T-helper 2 cell treated with Interferon-gamma antibody and Interleukin-4, amounts not matched to agents 5 μg/mL and 100 μg/mL, for 36 hours (primary cell): ENCODE data around the gene STMN3.
A peak's percentile ranks its signal among the peaks of the same experiment; 100 is the strongest.
"Not testable (repeated sequence)": the region's sequence is repeated elsewhere in the genome, so short reads cannot be mapped to it uniquely, and the experiment has no call there.

Experiments used
- DNase-seq: peaks from one replicate; pipeline ENCODE4 v3.0.0; 2021; ENCODE audit warnings: low spot score
- H3K27ac Mint-ChIP-seq: one replicate; pipeline ENCODE4 v1.8.0; 2021; ENCODE audit warnings: mild to moderate bottlenecking, mixed read lengths
- H3K27me3 Mint-ChIP-seq: one replicate; pipeline ENCODE4 v1.8.0; 2021; ENCODE audit warnings: low read depth, mixed read lengths
- H3K36me3 Mint-ChIP-seq: one replicate; pipeline ENCODE4 v1.8.0; 2021; ENCODE audit warnings: low read depth, mixed read lengths
- H3K4me1 Mint-ChIP-seq: one replicate; pipeline ENCODE4 v1.8.0; 2021; ENCODE audit warnings: low read depth, mixed read lengths
- H3K4me3 Mint-ChIP-seq: one replicate; pipeline ENCODE4 v1.8.0; 2022; ENCODE audit warnings: mild to moderate bottlenecking, moderate library complexity, mixed read lengths
- H3K9me3 Mint-ChIP-seq: one replicate; pipeline ENCODE4 v1.8.0; 2021; ENCODE audit warnings: mixed read lengths

The STMN3 gene

GRCh38 chr20:63660174-63660573, 7.0 kb upstream of the STMN3 start:
- not testable (repeated sequence) for H3K9me3 Mint-ChIP-seq, H3K36me3 Mint-ChIP-seq, DNase-seq, H3K27ac Mint-ChIP-seq, H3K27me3 Mint-ChIP-seq
- Mint-ChIP-seq H3K4me1 (peaks cover 11% of the 10 kb centered on the region), H3K4me3 (peak overlapping the region; percentile 35)

- Mint-ChIP-seq H3K27me3 (peaks cover 3% of the 10 kb centered on the region), H3K9me3 (no peaks in the 10 kb centered on the region), H3K27ac (no peak overlapping the region), H3K4me1 (peaks cover 16% of the 10 kb centered on the region), H3K4me3 (peak overlapping the region; percentile 96), H3K36me3 (peaks cover 10% of the 10 kb centered on the region)
- DNase-seq, result no peak
Measured at GRCh38 chr20:63659370-63659769, 6.1 kb upstream of the STMN3 start.

- Mint-ChIP-seq H3K4me3 (peak overlapping the region; percentile 96), H3K4me1 (peaks cover 22% of the 10 kb centered on the region), H3K9me3 (no peaks in the 10 kb centered on the region), H3K27ac (peak overlapping the region; percentile 87), H3K27me3 (peaks cover 8% of the 10 kb centered on the region), H3K36me3 (peaks cover 10% of the 10 kb centered on the region)
- DNase-seq, result peak; percentile 37
Measured at GRCh38 chr20:63658749-63659187, 5.5 kb upstream of the STMN3 start.

GRCh38 chr20:63657937-63658748, 4.9 kb upstream of the STMN3 start, which contains the start of gene RTEL1:
Gene RTEL1, plus strand, starts transcription at chr20:63658312. Its CDS starts 1,091 bp downstream, at chr20:63659403.
- Mint-ChIP-seq H3K27me3 (peaks cover 8% of the 10 kb centered on the region), H3K36me3 (peaks cover 10% of the 10 kb centered on the region), H3K4me1 (peaks cover 22% of the 10 kb centered on the region), H3K4me3 (peak within 1 kb of the TSS; percentile 96), H3K9me3 (no peaks in the 10 kb centered on the region), H3K27ac (peak within 1 kb of the TSS; percentile 87)
- peak; percentile 88 for DNase-seq

GRCh38 chr20:63657260-63657936, 4.2 kb upstream of the STMN3 start:
- Mint-ChIP-seq H3K4me3 (peak overlapping the region; percentile 96), H3K4me1 (peaks cover 22% of the 10 kb centered on the region), H3K9me3 (no peaks in the 10 kb centered on the region), H3K36me3 (peaks cover 9% of the 10 kb centered on the region), H3K27ac (peak overlapping the region; percentile 87), H3K27me3 (peaks cover 8% of the 10 kb centered on the region)
- DNase-seq, result no peak

GRCh38 chr20:63656451-63656850, 3.2 kb upstream of the STMN3 start:
- peak overlapping the region; percentile 96 for H3K4me3 Mint-ChIP-seq

GRCh38 chr20:63655249-63655648, 2.0 kb upstream of the STMN3 start:
- H3K9me3 Mint-ChIP-seq, result no peaks in the 10 kb centered on the region
- H3K36me3 Mint-ChIP-seq, result peaks cover 4% of the 10 kb centered on the region
- H3K27ac Mint-ChIP-seq, result no peak overlapping the region
- H3K27me3 Mint-ChIP-seq, result peaks cover 17% of the 10 kb centered on the region
- H3K4me3 Mint-ChIP-seq, result no peak overlapping the region
- no peak for DNase-seq
- H3K4me1 Mint-ChIP-seq, result peaks cover 26% of the 10 kb centered on the region

More at GRCh38 chr20:63656451-63656850, 3.2 kb upstream of the STMN3 start:
- H3K36me3 Mint-ChIP-seq, result peaks cover 4% of the 10 kb centered on the region
- H3K9me3 Mint-ChIP-seq, result no peaks in the 10 kb centered on the region
- H3K4me1 Mint-ChIP-seq, result peaks cover 25% of the 10 kb centered on the region
- H3K27me3 Mint-ChIP-seq, result peaks cover 11% of the 10 kb centered on the region
- no peak for DNase-seq
- H3K27ac Mint-ChIP-seq, result no peak overlapping the region

GRCh38 chr20:63653974-63654668, 897 bp upstream of the STMN3 start:
- peaks cover 4% of the 10 kb centered on the region for H3K36me3 Mint-ChIP-seq
- no peak for DNase-seq
- peak overlapping the region; percentile 77 for H3K4me3 Mint-ChIP-seq
- H3K9me3 Mint-ChIP-seq, result no peaks in the 10 kb centered on the region
- peaks cover 19% of the 10 kb centered on the region for H3K4me1 Mint-ChIP-seq
- H3K27me3 Mint-ChIP-seq, result peaks cover 17% of the 10 kb centered on the region
- H3K27ac Mint-ChIP-seq, result peak overlapping the region; percentile 8

- H3K36me3 Mint-ChIP-seq, result no peaks in the 10 kb centered on the region
- H3K4me1 Mint-ChIP-seq, result peaks cover 14% of the 10 kb centered on the region
- H3K27ac Mint-ChIP-seq, result no peak overlapping the region
- peaks cover 17% of the 10 kb centered on the region for H3K27me3 Mint-ChIP-seq
- no peak for DNase-seq
- no peaks in the 10 kb centered on the region for H3K9me3 Mint-ChIP-seq
- no peak overlapping the region for H3K4me3 Mint-ChIP-seq
Measured at GRCh38 chr20:63652192-63652980, 838 bp downstream of the STMN3 start.

GRCh38 chr20:63651942-63652191, 1.4 kb downstream of the STMN3 start:
- Mint-ChIP-seq H3K4me1 (peaks cover 14% of the 10 kb centered on the region), H3K36me3 (no peaks in the 10 kb centered on the region), H3K27ac (no peak overlapping the region), H3K4me3 (peak overlapping the region; percentile 74), H3K27me3 (peaks cover 17% of the 10 kb centered on the region), H3K9me3 (no peaks in the 10 kb centered on the region)
- no peak for DNase-seq

GRCh38 chr20:63650486-63650885, 2.7 kb downstream of the STMN3 start:
- H3K36me3 Mint-ChIP-seq, DNase-seq, H3K4me3 Mint-ChIP-seq, H3K27ac Mint-ChIP-seq, H3K9me3 Mint-ChIP-seq: not testable (repeated sequence)
- Mint-ChIP-seq H3K4me1 (peaks cover 14% of the 10 kb centered on the region), H3K27me3 (peaks cover 20% of the 10 kb centered on the region)

GRCh38 chr20:63648895-63649589, 4.2 kb downstream of the STMN3 start:
- Mint-ChIP-seq H3K9me3 (no peaks in the 10 kb centered on the region), H3K4me1 (peaks cover 7% of the 10 kb centered on the region), H3K27ac (no peak overlapping the region), H3K4me3 (no peak overlapping the region), H3K27me3 (peaks cover 16% of the 10 kb centered on the region), H3K36me3 (no peaks in the 10 kb centered on the region)
- no peak for DNase-seq

GRCh38 chr20:63648190-63648589, 5.0 kb downstream of the STMN3 start:
- no peak for DNase-seq
- Mint-ChIP-seq H3K4me3 (no peak overlapping the region), H3K9me3 (no peaks in the 10 kb centered on the region), H3K27ac (no peak overlapping the region), H3K4me1 (peaks cover 4% of the 10 kb centered on the region), H3K36me3 (no peaks in the 10 kb centered on the region), H3K27me3 (peaks cover 14% of the 10 kb centered on the region)
